Heart right ventricle (tissue), 16 donors: ENCODE data around the gene VSTM5. TPM values are rescaled to one million over a fixed set of nuclear protein-coding genes. Genes with fewer than 3 reads are reported as not detected.

ENCODE experiments used
- ATAC-seq, 8 donors: fragments of 200-7000 bp; cut with Tn5 transposase; one replicate each; pipeline ENCODE4 v1.9.1; 2020; ENCODE audit warnings: mild to moderate bottlenecking in 8 of 8, moderate library complexity in 8 of 8, moderate number of reproducible peaks in 1 of 8
- DNase-seq, 2 donors: peaks; one replicate each; pipeline ENCODE4 v3.0.0-alpha.2; 2020
- H3K27ac ChIP-seq, 10 donors: fragments of 200-600 bp; sonication (generic) in 2 of 10; one replicate each; pipeline versions ENCODE4 v1.5.0 to v1.8.0; 2020 to 2022; ENCODE audit warnings: mild to moderate bottlenecking in 3 of 10
- H3K27me3 ChIP-seq, 7 donors: fragments of 200-600 bp; one replicate each; pipeline ENCODE4 v1.8.0; 2021 to 2022; ENCODE audit warnings: mild to moderate bottlenecking in 2 of 7
- H3K36me3 ChIP-seq, 9 donors: fragments of 200-600 bp; sonication (generic) in 1 of 9; one replicate each; pipeline versions ENCODE4 v1.5.0 to v1.8.0; 2020 to 2022; ENCODE audit warnings: mild to moderate bottlenecking in 2 of 9
- H3K4me1 ChIP-seq, 9 donors: fragments of 200-600 bp; sonication (generic) in 1 of 9; one replicate each; pipeline versions ENCODE4 v1.5.0 to v1.8.0; 2020 to 2022; ENCODE audit warnings: mild to moderate bottlenecking in 4 of 9
- H3K4me3 ChIP-seq, 10 donors: fragments of 200-600 bp; sonication (generic) in 2 of 10; one replicate each; pipeline versions ENCODE4 v1.5.0 to v1.8.0; 2020 to 2022; ENCODE audit warnings: mild to moderate bottlenecking in 7 of 10, moderate library complexity in 2 of 10
- H3K9me3 ChIP-seq, 11 donors: fragments of 200-600 bp in 10 of 11; sonication (generic) in 2 of 11; one replicate each; pipeline versions ENCODE4 v1.5.0 to v1.8.0; 2013 to 2022; ENCODE audit warnings: mild to moderate bottlenecking in 2 of 11, control low read depth in 1 of 11, moderate library complexity in 1 of 11
- CTCF ChIP-seq, 9 donors: fragments of 200-600 bp; sonication (generic) in 2 of 9; IDR thresholded peaks; one replicate each; pipeline versions ENCODE4 v1.5.0 to v1.8.0; 2021 to 2022; ENCODE audit warnings: antibody characterized with exemption in 9 of 9, mild to moderate bottlenecking in 5 of 9, moderate library complexity in 1 of 9
- WGBS, 2 donors: extraction: QIAGEN DNeasy Blood & Tissue Kit; methylation state at CpG; one replicate each; pipeline ENCODE4 v1.1.7; 2013; ENCODE audit warnings: inconsistent platforms in 1 of 2; 5-methylcytosine and 5-hydroxymethylcytosine counted together
- intact Hi-C, 10 donors: fragments of 100-400 bp; cut with DNase I; formaldehyde crosslinking; loops; one replicate each; pipeline versions ENCODE4 v1.11.1 to v1.14.2; 2022
- polyA plus RNA-seq, 2 donors: library from polyadenylated mRNA; stranded (reverse); fragments of 200-250 nt; gene quantifications; one replicate each; pipeline ENCODE4 v1.2.3, GENCODE V29; 2013
- total RNA-seq, 10 donors: library from RNA; stranded (reverse); fragmentation: NEBNext Ultra II Directional in 3 of 10; extraction: Animal tissue kit (Norgen Biotek cat#: 25700) in 3 of 10; gene quantifications; one replicate each; pipeline versions ENCODE4 v1.2.1 to v1.2.4, GENCODE V29; 2021 to 2023
- donor health status: Arrhythmogenic right ventricular cardiomyopathy.
- donor health status: ischemic (EF 13 %, LVEDD 7.1; RV severe dilation, severe dysfunction).
- donor health status: healthy with polysubstance abuse.
- donor health status: DM: no; HTN: yes; CAD: no.
- donor health status: DM: no; HTN: no; CAD: no.
- donor health status: ischemic (EF 25% LVEDD 6.9; RV normal size, moderate dysfunction).
- donor health status: ischemic (EF 25% LVEDD 5.7; RV mildly dilated, moderate dysfunction).
- donor health status: healthy.
- donor health status: DM: yes; HTN: yes; CAD: no.
- donor health status: Ischemic cardiomyopathy.
- donor health status: ischemic (EF 35%, LVEDD 5.7; RV mildly dilated, moderate dysfunction).
- donor health status: nonischemic (EF 11% LVEDD 7.7; RV severe dilation, severe dysfunction).
- donor health status: DM: yes; HTN: yes; CAD: no.
- donor health status: PGD.
- donor health status: ischemic (EF 29% LVEDD 5.4; RV normal size, mild dysfunction).
- donor health status: nonischemic (EF 23%, LVEDD 6.1; RV moderate dilation, normal function).

VSTM5 gene
- total and polyA plus RNA-seq, 12 donors = 0.06 to 0.37 (median 0.20) TPM; not detected in 5

- intact Hi-C loops = no loop called here
- 96 to 98% methylated on average over 4 of the region's 4 CpGs for WGBS, 2 donors
Observed at GRCh38 chr11:93823210-93823609, 27.2 kb downstream of the VSTM5 start.

GRCh38 chr11:93822359-93822758, 28.1 kb downstream of the VSTM5 start:
- intact Hi-C loops = no loop called here
- no peak for ATAC-seq
- no peaks in the 10 kb centered on the region for H3K9me3 ChIP-seq
- peaks cover 0 to 3% (median 0%) of the 10 kb centered on the region in 9 donors for H3K36me3 ChIP-seq
- H3K4me1 ChIP-seq = peaks cover 0 to 8% (median 3%) of the 10 kb centered on the region in 9 donors
- no peaks in the 10 kb centered on the region for H3K27me3 ChIP-seq
- no peak for DNase-seq
- H3K27ac ChIP-seq = no peak overlapping the region
- WGBS, 2 donors = 87 to 93% methylated on average over 5 of the region's 5 CpGs
- no peak overlapping the region for H3K4me3 ChIP-seq
- no peak for TF ChIP-seq CTCF (IDR thresholded peaks at IDR 0.05)

More at GRCh38 chr11:93823210-93823609, 27.2 kb downstream of the VSTM5 start:
- no peak for TF ChIP-seq CTCF (IDR thresholded peaks at IDR 0.05)
- Histone ChIP-seq H3K4me1 (peaks cover 0 to under 1% (median 0%) of the 10 kb centered on the region in 9 donors), H3K27me3 (no peaks in the 10 kb centered on the region), H3K36me3 (no peaks in the 10 kb centered on the region), H3K27ac (no peak overlapping the region), H3K9me3 (no peaks in the 10 kb centered on the region), H3K4me3 (no peak overlapping the region)
- ATAC-seq = no peak
- DNase-seq = no peak

GRCh38 chr11:93821617-93822016, 28.8 kb downstream of the VSTM5 start:
- no peak overlapping the region for H3K4me3 ChIP-seq
- no peaks in the 10 kb centered on the region for H3K27me3 ChIP-seq
- DNase-seq (no peak), ATAC-seq (no peak)
- 61 to 70% methylated on average over 2 of the region's 2 CpGs for WGBS, 2 donors
- intact Hi-C loops = no loop called here
- H3K36me3 ChIP-seq = peaks cover 0 to 5% (median 0%) of the 10 kb centered on the region in 9 donors
- H3K4me1 ChIP-seq = peaks cover 0 to 13% (median 4%) of the 10 kb centered on the region in 9 donors
- H3K9me3 ChIP-seq = no peaks in the 10 kb centered on the region
- H3K27ac ChIP-seq = no peak overlapping the region
- TF ChIP-seq CTCF (IDR thresholded peaks at IDR 0.05) = no peak

- H3K27me3 ChIP-seq = no peaks in the 10 kb centered on the region
- WGBS, 2 donors = 88 to 92% methylated on average over 14 of the region's 14 CpGs
- ATAC-seq (no peak), DNase-seq (no peak)
- TF ChIP-seq CTCF (IDR thresholded peaks at IDR 0.05) = no peak
- peaks cover 0 to 13% (median 4%) of the 10 kb centered on the region in 9 donors for H3K4me1 ChIP-seq
- H3K9me3 ChIP-seq = no peaks in the 10 kb centered on the region
- intact Hi-C loops = no loop called here
- peaks cover 0 to 6% (median 0%) of the 10 kb centered on the region in 9 donors for H3K36me3 ChIP-seq
- no peak overlapping the region for H3K27ac ChIP-seq
- H3K4me3 ChIP-seq = no peak overlapping the region
Observed at GRCh38 chr11:93820847-93821246, 29.6 kb downstream of the VSTM5 start.
